ENCODE measurements around the gene GALNT2. TPM values are rescaled to one million over a fixed set of nuclear protein-coding genes. Genes with fewer than 3 reads are reported as not detected.

The GALNT2 gene
- total and polyA plus RNA-seq, 2 of the 4 experiments (the other 2 are of a cell fraction): 50.4 to 189 TPM

GRCh38 chr1:230112782-230113181 lies 45.7 kb downstream of the GALNT2 start:
- Histone ChIP-seq H4K91ac (ENCODE audit: insufficient read depth, low read depth, low read length) (peak overlapping the region; percentile 84), H2BK15ac (ENCODE audit: low read depth, low read length) (0 out of 3 replicates have a peak overlapping the region, but pooled peaks have one; percentile 13), H3K4me1 (ENCODE audit: control insufficient read depth, insufficient read depth, low read length) (peaks cover 27% of the 10 kb centered on the region), H3K36me3 (ENCODE audit: control insufficient read depth, insufficient read depth, low read length) (peaks cover under 1% of the 10 kb centered on the region; the same call in 1 of the 2 replicates), H3K9ac (ENCODE audit: low read depth, low read length) (no peak overlapping the region), H2BK5ac (ENCODE audit: low read depth, low read length, poor library complexity, severe bottlenecking) (peak overlapping the region; percentile 35), H4K8ac (ENCODE audit: low read depth in 2 of 2, low read length in 2 of 2) (0 out of 4 replicates have a peak overlapping the region, but pooled peaks of 1 of the 2 experiments have one; percentile 36), H4K5ac (ENCODE audit: low read depth, low read length) (peak overlapping the region; percentile 26; the same call in 1 of the 2 replicates), H3K4me2 (ENCODE audit: low read depth, low read length) (no peak overlapping the region; the same call in 1 of the 2 replicates), H3K56ac (ENCODE audit: extremely low read depth, insufficient read depth, low read length) (no peak overlapping the region), H2BK120ac (ENCODE audit: low read depth, low read length) (peak overlapping the region; percentile 37; the same call in 1 of the 2 replicates), H3K27ac (ENCODE audit: insufficient read depth, low read length) (peak overlapping the region; percentile 53), H4K20me1 (ENCODE audit: insufficient read depth, low read length) (peaks cover 48% of the 10 kb centered on the region), H3K79me1 (ENCODE audit: low read depth in 1 of 2, low read length in 2 of 2) (peaks cover 53 to 85% of the 10 kb centered on the region in 2 experiments), H3K18ac (ENCODE audit: low read depth, low read length) (peak overlapping the region; percentile 12), H3K14ac (replicated peaks; ENCODE audit: low read depth, low read length) (peak overlapping the region; percentile 47), H2BK20ac (ENCODE audit: low read depth, low read length) (no peak overlapping the region), H3K4me3 (ENCODE audit: insufficient read depth, low read depth, low read length) (no peak overlapping the region), H3K9me1 (ENCODE audit: insufficient read depth, low read length) (peaks cover 30% of the 10 kb centered on the region), H3K27me3 (ENCODE audit: control insufficient read depth, insufficient read depth, low read length) (no peaks in the 10 kb centered on the region), H3K4ac (ENCODE audit: low read depth, low read length) (peak overlapping the region; percentile 42), H3K9me3 (ENCODE audit: control insufficient read depth, insufficient read depth, low read length) (no peaks in the 10 kb centered on the region), H2AFZ (replicated peaks; ENCODE audit: low read length, poor library complexity) (no peak overlapping the region), H3K23ac (ENCODE audit: low read depth, low read length) (peak overlapping the region; percentile 78; the same call in 1 of the 2 replicates), H2AK5ac (ENCODE audit: low read depth, low read length) (peak overlapping the region; percentile 69), H2AK9ac (replicated peaks; ENCODE audit: low read depth, low read length, poor library complexity) (no peak overlapping the region)
- ChIA-PET CTCF (no interaction called here), POLR2A (ENCODE audit: unreplicated experiment) (no interaction called here)
- no peak for ATAC-seq (ENCODE audit: low read depth)
- 83% methylated on average over 2 of the region's 5 CpGs; no CpG with 5 or more reads in 1 of the 2 experiments for WGBS, 2 experiments (ENCODE audit: extremely low coverage in 2 of 2, insufficient read length in 1 of 2)
- intact Hi-C loops (cut with micrococcal nuclease): no loop called here
- DNase-seq: no peak
- dilution Hi-C loops (cut with HindIII; ENCODE audit: low sequenced_read_pairs, unreplicated experiment): no loop called here
- TF ChIP-seq FOS (IDR thresholded peaks at IDR 0.05; ENCODE audit: low read depth, low read length): no peak
- no peak for TF ChIP-seq NFE2L2 (IDR thresholded peaks at IDR 0.05; ENCODE audit: low read depth, low read length)
- TF ChIP-seq ELK1 (IDR thresholded peaks at IDR 0.05; ENCODE audit: borderline replicate concordance, low read depth, low read length): no peak
- TF ChIP-seq MAZ (IDR thresholded peaks at IDR 0.05; ENCODE audit: borderline replicate concordance, low read depth, low read length): no peak
- TF ChIP-seq CEBPB (IDR thresholded peaks at IDR 0.05; ENCODE audit: low read depth, low read length): no peak
- no peak for TF ChIP-seq RCOR1 (IDR thresholded peaks at IDR 0.05; ENCODE audit: insufficient replicate concordance, low read length)
- TF ChIP-seq POLR2A (IDR thresholded peaks at IDR 0.05; ENCODE audit: low read depth, low read length): no peak
- TF ChIP-seq RFX5 (IDR thresholded peaks at IDR 0.05; ENCODE audit: low read depth, low read length): no peak
- TF ChIP-seq USF2 (IDR thresholded peaks at IDR 0.05; ENCODE audit: low read depth, low read length): no peak
- no peak for TF ChIP-seq CTCF (conservative IDR thresholded peaks at IDR 0.05; ENCODE audit: low read depth, low read length)
- TF ChIP-seq MXI1 (IDR thresholded peaks at IDR 0.05; ENCODE audit: borderline replicate concordance, low read depth, low read length): no peak
- TF ChIP-seq MAFK (IDR thresholded peaks at IDR 0.05; ENCODE audit: low read depth, low read length): no peak
- TF ChIP-seq CHD1 (IDR thresholded peaks at IDR 0.05; ENCODE audit: low read depth, low read length): no peak
- no peak for TF ChIP-seq SMC3 (IDR thresholded peaks at IDR 0.05; ENCODE audit: low read depth, low read length)
- TF ChIP-seq RAD21 (IDR thresholded peaks at IDR 0.05; ENCODE audit: low read length): no peak
- no peak for TF ChIP-seq BHLHE40 (IDR thresholded peaks at IDR 0.05; ENCODE audit: low read depth, low read length)
- BruUV-seq (replicated peaks): no TSS peak
- in situ Hi-C loops (cut with MboI; ENCODE audit: low sequenced_read_pairs): no loop called here

All from IMR-90 (cell line).